ENCODE measurements around the gene MGAT3. TPM values are rescaled to one million over a fixed set of nuclear protein-coding genes. Genes with fewer than 3 reads are reported as not detected.
A peak's percentile ranks its signal among the peaks of the same experiment; 100 is the strongest.

MGAT3 gene
- total RNA-seq, 2 donors from 2014 or later: 0.82 to 7.4 TPM

GRCh38 chr22:39528080-39528661, 71.4 kb downstream of the MGAT3 start:
- H3K27me3 ChIP-seq (replicated peaks; ENCODE audit: insufficient read depth): no peaks in the 10 kb centered on the region
- WGBS: 47% methylated on average over 12 of the region's 12 CpGs
- no peaks in the 10 kb centered on the region for H3K9me3 ChIP-seq
- no peak for DNase-seq (ENCODE audit: low spot score)
- peaks cover 47% of the 10 kb centered on the region for H3K4me1 ChIP-seq (replicated peaks)
- H3K4me3 ChIP-seq: peak overlapping the region in 1 of 2 donors; percentile 4
- H3K36me3 ChIP-seq: peaks cover 0 to 5% of the 10 kb centered on the region in 2 donors
- TF ChIP-seq POLR2AphosphoS5 (IDR thresholded peaks at IDR 0.05): no peak
- TF ChIP-seq CTCF (IDR thresholded peaks at IDR 0.05): no peak
- TF ChIP-seq POLR2A (IDR thresholded peaks at IDR 0.05): no peak
- intact Hi-C loops (cut with DNase I): loop anchor here (2.0 to 10.0 kb wide), 3 partner anchors 36 to 211 kb away; partner anchors contain the start of gene SYNGR1
- peak overlapping the region; percentile 62 to 64 for H3K27ac ChIP-seq

DNA sequence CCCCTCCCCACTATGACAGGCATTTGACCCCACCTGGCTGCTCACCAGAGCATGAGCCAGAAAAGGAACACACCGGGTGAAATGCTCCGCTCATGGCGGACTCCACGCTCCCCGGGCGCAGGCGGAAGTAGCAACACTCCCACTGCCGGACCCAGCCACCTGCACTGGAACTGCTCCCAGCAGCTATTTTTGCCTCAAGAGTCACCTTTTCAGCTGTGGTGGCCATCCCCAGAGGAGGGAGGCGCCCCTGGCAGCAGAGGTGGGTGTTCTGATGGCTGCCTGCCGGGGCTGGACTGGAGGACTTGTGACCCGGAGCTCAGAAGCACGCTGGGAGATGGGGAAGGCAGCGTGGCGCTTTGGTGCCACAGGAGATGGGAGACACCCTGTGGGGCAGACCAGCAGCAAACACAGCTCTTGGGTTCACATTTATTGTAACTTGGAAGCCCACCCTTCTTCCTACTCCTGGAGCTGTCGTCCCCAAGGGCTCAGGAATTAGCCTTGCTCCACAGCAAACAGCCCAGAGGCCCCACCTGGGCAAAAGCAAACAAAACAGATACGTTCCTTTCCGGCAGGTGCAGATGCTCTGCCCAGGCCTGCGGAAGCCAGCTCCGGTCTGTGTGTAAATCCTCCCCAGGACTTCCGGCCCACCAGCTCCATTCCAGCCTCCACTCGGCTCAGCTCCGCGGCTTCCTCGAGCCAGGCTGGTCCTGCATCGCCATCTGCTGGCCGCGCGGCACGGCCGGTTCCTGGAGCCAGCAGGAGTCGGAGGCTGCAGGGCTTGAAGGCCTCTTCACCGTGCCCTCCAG, 72.1 kb downstream of the MGAT3 start:
- WGBS: 33% methylated on average over 25 of the region's 32 CpGs
- no peaks in the 10 kb centered on the region for H3K27me3 ChIP-seq (replicated peaks; ENCODE audit: insufficient read depth)
- intact Hi-C loops (cut with DNase I): loop anchor here (2.0 to 10.0 kb wide), 3 partner anchors 37 to 212 kb away; partner anchors contain the start of gene SYNGR1
- peak; percentile 92 for DNase-seq (ENCODE audit: low spot score)
- peaks cover 41% of the 10 kb centered on the region for H3K4me1 ChIP-seq (replicated peaks)
- H3K9me3 ChIP-seq: no peaks in the 10 kb centered on the region
- TF ChIP-seq POLR2A (IDR thresholded peaks at IDR 0.05) (peak; percentile 11), POLR2AphosphoS5 (IDR thresholded peaks at IDR 0.05) (peak; percentile 92), CTCF (IDR thresholded peaks at IDR 0.05) (peak; percentile 98 to 99 (median 98))
- peak overlapping the region; percentile 62 to 64 for H3K27ac ChIP-seq
- peaks cover 0 to 5% of the 10 kb centered on the region in 2 donors for H3K36me3 ChIP-seq
- peak overlapping the region in 1 of 2 donors; percentile 4 for H3K4me3 ChIP-seq

DNA sequence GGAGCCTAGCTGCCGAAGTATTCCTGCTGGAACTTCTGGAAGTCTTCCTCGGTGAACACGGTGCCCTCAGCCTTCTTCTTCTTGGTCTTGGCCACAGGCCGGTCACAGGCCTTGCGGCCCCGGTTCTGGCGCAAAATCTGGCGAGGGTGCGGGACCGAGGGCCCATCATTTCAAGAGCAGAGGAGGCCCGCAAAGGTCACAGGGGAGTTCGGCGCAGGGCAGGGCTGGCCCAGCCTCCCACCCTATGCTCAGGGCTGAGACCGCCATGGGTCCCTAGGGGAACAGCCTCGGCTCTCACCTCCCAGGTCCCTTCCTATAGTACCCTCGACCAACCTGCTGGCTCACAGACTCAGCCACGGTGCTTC, 72.7 kb downstream of the MGAT3 start:
- Histone ChIP-seq H3K4me3 (peak overlapping the region in 1 of 2 donors; percentile 4), H3K9me3 (no peaks in the 10 kb centered on the region), H3K27me3 (replicated peaks; ENCODE audit: insufficient read depth) (no peaks in the 10 kb centered on the region), H3K36me3 (peaks cover 0 to 5% of the 10 kb centered on the region in 2 donors), H3K27ac (peak overlapping the region; percentile 62 to 64), H3K4me1 (replicated peaks) (peaks cover 36% of the 10 kb centered on the region)
- no peak for DNase-seq (ENCODE audit: low spot score)
- 62% methylated on average over 14 of the region's 17 CpGs for WGBS
- intact Hi-C loops (cut with DNase I): loop anchor here (2.0 to 10.0 kb wide), 3 partner anchors 37 to 213 kb away; partner anchors contain the start of gene SYNGR1
- TF ChIP-seq POLR2A (IDR thresholded peaks at IDR 0.05) (no peak), POLR2AphosphoS5 (IDR thresholded peaks at IDR 0.05) (no peak), CTCF (IDR thresholded peaks at IDR 0.05) (no peak)

DNA sequence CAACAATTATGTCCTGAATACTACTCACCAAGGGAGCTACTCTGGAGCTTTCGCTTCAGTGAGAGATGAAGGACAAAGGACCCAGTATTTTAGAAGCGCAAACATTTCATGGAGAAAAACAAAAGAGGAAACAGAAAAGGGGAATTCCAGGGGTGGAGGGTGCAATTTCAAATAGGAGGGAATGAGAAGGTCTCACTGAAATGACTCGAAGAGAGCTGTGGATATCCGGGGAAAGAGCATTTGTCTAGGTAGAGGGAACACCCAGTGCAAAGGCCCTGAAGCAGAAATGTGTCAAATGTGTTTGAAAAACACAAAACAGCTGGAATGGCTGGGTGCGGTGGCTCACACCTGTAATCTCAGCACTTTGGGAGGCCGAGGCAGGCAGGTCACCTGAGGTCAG, 73.3 kb downstream of the MGAT3 start:
- H3K27me3 ChIP-seq (replicated peaks; ENCODE audit: insufficient read depth): no peaks in the 10 kb centered on the region
- WGBS: 65% methylated on average over 6 of the region's 6 CpGs
- H3K36me3 ChIP-seq: peaks cover 0 to 5% of the 10 kb centered on the region in 2 donors
- no peaks in the 10 kb centered on the region for H3K9me3 ChIP-seq
- peak overlapping the region in 1 of 2 donors; percentile 64 for H3K27ac ChIP-seq
- H3K4me3 ChIP-seq: no peak overlapping the region
- H3K4me1 ChIP-seq (replicated peaks): peaks cover 34% of the 10 kb centered on the region
- intact Hi-C loops (cut with DNase I): loop anchor here (5.0 to 10.0 kb wide), 2 partner anchors 512 to 815 kb away; partner anchors contain the start of gene ADSL
- no peak for DNase-seq (ENCODE audit: low spot score)
- TF ChIP-seq POLR2A (IDR thresholded peaks at IDR 0.05) (no peak), POLR2AphosphoS5 (IDR thresholded peaks at IDR 0.05) (no peak), CTCF (IDR thresholded peaks at IDR 0.05) (no peak)
